Fibroblast of skin of scalp (primary cell): ENCODE measurements around the gene RBMS1.
A peak's percentile ranks its signal among the peaks of the same experiment; 100 is the strongest.

Experiments used
- DNase-seq: peaks from one replicate; pipeline ENCODE4 v3.0.0-alpha.2; 2013

Gene RBMS1

DNA sequence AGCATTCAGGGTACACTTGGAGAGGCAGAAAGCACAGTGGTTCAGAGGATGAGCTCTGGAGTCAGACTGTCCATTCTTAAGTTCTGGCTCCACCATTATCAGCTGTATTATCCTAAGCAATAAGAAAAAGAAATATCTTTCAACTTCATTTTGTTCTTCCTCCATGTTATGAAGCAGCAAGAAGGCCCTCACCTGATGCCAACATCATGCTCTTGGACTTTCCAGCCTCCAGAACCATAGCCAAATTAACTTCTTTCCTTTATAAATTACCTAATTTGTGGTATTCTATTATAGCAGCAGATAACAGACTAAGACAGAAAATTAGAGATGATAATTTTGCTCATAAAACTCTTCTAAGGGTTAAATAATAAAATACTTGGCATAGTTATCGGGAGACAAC lies 137.1 kb downstream of the RBMS1 start:
- DNase-seq = no peak

- no peak for DNase-seq
These were observed 138.5 kb downstream of the RBMS1 start for GRCh38 chr2:160355080-160355479.

DNA sequence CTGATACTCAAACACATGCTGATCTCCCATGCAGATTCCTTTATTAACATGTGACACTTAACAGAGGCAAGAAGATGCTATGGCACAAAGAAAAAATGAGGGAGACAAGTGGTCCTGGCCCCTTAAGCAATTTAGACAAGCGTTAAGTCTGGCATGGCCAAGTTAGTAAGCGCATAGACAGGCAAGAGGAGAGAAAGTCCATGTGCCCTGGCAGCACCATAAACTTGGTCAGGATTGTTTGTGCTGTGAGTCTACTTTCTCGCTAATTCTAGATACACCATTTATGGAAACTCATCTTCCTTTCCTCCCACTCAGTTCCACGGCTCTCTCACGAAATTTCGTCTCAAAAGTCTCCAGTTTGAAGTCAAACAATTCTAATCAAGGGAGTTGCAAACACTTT lies 138.9 kb downstream of the RBMS1 start:
- DNase-seq = no peak

DNA sequence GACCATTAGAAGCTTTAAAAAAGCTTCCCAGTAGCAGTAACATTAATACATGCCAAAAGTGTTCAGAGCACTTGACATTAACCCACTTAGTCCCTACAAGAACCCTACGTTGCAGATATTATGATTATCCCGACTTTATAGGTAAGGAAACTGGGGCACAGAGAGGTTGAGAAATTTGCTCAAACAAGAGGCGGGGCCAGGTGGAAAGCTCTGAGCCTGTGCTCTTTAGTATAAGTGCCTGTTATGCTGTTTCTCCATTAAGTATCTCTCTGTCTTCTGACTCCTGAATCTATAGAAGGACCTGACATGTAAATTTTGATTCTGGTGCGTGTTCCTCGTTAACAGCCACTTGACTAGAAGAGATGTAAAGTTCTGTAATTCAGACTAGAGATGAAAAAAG lies 139.8 kb downstream of the RBMS1 start:
- DNase-seq = no peak

GRCh38 chr2:160353166-160353565 lies 140.4 kb downstream of the RBMS1 start:
- DNase-seq = peak; percentile 34

DNA sequence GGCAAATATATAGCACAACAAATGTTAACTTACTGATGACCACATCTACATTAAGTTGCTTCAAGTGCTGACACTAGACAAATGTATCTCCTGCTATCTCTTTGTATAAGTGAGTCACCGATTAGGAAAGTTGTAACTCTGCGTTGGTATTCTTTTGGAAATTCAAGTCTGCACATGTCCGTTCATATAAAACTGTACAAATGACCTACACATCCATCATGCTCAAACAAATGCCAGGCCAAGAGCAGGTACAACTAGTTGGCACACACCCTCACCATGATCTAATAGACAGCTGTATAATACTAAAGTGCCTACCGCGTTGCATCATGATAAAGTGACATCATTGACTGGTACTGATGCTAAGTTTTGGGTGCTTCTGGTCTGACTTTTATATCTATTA lies 141.1 kb downstream of the RBMS1 start:
- DNase-seq = no peak

DNA sequence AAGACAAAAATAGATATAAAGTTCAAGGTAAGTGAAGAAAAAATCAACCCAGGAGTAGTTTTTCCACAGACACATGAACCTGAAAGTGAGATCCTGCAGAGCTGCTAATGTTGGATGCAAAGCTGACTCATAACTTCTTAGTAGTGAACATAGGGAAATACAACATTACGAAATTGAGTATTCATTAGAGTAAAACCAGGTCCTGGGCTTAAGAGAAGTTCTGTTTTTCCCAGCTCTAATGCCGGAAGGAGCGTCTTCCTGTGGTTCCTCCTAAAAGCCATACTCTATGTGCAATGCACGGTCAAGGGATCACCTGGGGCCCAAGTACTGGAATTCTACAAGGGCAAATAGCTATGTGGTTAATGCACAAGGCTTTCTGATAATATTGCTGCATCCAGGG lies 141.7 kb downstream of the RBMS1 start:
- DNase-seq = no peak

DNA sequence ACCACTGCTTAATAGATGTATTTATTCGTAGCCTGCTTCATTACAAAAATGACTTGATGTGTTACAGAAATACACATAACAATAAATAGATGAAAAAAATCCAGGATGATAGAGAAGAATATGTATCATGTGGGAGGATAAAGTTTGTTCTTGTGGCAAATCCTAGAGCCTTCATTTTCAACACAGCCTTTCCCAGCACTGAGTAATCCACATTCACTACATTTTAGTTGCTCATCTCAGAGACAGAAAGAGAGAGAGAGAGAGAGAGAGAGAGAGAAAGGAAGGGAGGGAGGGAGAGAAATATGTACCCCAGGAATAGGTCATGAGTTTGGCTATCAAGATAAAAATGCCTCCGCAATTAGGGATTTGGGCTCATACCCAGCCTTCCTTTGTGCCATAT lies 144.3 kb downstream of the RBMS1 start:
- DNase-seq = no peak

- peak; percentile 35 for DNase-seq
These were observed 146.2 kb downstream of the RBMS1 start for GRCh38 chr2:160347269-160347863.

GRCh38 chr2:160345071-160345764 lies 148.4 kb downstream of the RBMS1 start:
- no peak for DNase-seq

DNA sequence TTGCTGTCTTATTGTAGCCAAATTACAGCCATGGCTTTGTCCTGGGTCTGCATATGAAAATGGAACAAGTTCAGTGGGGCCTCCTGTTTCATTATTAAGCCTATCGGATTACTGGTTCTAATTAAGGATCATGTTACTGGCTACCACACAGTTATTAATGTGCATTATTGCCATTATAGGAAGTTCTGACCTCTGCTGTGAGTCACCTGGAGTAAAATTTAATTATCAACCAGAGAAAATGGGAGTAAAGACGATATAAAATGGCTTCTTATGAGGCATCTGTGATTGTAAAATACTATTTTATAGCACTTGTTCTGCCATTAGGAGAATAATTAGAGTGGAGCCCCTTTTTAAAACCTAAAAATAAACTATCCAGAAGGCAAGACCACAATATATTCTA lies 150.2 kb downstream of the RBMS1 start:
- DNase-seq = no peak

DNA sequence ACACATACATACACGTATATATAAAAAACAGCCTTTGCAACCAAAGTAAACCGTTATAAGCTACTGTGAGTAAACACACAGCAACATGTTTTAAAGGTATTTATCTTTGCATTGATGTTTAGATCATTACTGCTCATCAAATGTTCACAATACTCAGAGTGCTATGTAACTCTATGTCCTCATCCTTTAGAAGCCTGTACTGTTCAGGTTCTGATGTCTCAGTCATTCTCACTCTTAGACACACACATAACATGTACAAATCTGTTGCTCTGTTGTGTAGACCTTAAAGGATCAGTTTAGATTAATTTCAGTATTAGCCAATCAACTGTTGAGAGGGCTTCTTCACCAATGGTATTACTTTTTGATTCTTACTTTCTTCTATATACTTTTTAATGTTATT lies 153.9 kb downstream of the RBMS1 start:
- no peak for DNase-seq

- DNase-seq = peak; percentile 20
These were observed 154.5 kb downstream of the RBMS1 start for GRCh38 chr2:160338901-160339685.

DNA sequence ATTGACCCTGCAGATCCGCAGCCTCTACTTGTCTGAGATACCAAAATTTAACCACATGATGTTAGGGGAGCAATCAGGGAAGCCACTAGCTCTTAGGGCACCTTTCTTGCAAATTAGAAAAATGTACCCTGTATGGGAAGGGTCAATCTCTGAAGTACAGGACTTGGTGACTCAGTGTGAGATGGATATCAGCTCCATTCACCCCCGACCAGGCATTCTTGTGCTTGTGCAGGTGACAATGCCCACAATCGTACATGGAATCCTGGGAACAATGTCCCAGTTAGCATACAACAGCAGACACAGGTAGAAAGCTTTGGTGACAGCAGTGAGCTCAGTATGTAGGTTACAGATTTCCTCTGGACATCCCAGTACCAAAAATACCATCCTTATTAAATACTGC lies 155.9 kb downstream of the RBMS1 start:
- no peak for DNase-seq

DNA sequence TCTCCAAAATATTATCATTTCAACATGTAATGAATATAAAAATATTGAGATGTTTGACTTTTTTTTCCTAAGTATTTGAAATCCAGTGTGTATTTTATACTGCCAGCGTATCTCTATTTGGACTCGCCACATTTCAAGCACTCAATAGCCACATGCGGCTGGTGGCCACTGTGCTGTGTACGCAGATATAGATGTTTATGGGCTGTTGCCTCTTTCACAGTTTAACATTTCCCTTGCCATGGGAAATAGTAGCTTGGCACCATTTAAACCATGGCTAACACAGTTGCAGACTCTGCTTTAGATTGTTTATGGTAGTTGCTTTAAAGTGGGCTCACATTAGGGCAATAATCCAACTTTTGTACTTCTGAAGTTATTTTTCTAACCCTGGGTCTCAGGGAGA lies 157.0 kb downstream of the RBMS1 start:
- DNase-seq = no peak

DNA sequence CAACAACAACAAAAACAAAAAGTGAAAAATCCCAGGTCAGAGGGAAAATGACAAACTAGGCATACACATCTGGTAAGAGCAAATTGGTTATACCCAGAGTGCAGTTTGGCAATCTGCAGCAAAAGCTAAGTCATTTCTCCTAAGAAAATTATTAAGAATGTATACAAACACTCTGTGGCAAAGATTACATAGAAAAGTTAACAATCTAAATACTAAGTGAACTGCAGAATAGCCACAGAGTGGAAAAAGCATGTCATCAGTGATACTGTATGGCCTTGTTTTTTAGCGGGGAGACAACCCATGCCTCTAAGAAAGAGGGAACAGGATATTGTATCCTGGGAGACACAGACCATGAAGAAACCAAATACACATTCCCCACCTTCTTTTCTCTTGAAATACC lies 157.5 kb downstream of the RBMS1 start:
- DNase-seq = peak; percentile 17

- DNase-seq = no peak
These were observed 158.2 kb downstream of the RBMS1 start for GRCh38 chr2:160335441-160335840.

- DNase-seq = peak; percentile 64
These were observed 159.4 kb downstream of the RBMS1 start for GRCh38 chr2:160334028-160334741.

GRCh38 chr2:160333324-160334027 lies 160.1 kb downstream of the RBMS1 start:
- DNase-seq = no peak

DNA sequence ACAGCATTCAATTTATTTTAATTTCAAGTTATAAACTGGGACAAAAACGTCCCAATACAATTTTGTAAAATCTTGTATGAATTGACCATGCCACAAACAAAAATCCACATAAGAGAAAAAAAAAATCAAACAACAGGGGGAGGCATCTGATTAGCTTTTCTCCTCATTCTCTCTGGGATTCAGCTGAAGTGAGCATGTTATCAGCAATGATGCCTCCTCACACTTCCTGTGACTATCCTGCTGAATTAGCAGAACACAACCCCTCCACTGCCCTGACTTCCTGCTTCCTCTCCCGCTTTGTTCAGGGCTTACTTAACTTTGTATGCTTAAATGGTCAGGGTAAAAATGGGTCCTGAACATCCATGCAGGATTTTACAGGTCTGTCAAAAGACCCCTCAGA lies 161.3 kb downstream of the RBMS1 start:
- DNase-seq = peak; percentile 36

DNA sequence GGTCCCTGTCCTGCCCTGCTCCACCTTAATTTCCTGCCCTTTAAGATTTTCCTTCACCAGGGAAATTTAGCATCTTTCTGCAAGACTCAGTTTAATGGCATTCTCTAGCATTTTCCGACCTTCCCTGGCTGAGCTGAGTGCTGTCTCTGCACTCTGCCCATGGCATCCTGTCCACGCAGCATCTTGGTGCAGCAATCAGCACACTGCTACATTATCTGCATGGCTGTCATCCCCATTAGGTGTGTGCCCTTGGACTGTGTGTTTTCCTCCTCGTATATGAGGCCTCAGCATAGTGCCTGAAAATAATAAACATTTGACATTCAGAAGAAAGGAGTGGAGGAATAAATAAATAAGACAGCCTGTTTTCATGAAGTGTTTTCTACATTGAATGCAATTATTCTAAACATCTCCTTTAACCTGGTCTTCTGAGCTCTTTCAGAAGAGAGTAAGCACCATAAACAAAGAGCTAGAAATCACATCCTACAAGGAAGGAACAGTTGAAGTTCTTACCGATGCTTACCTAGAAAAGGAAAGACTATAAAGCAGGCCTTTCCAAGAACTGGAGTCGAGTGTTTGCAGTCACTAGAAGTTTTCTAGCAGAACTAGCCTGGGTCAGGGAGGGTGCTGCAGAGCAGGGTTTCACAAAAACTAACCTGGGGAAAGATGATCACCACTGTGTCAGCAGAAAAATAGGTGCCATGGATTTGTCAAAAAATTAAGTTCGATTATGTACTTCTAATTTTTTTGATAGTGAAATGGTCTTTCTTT lies 162.2 kb downstream of the RBMS1 start:
- no peak for DNase-seq
